HCT116 (cell line): Measurements from ENCODE around the gene CCRL2. TPM values are rescaled to one million over a fixed set of nuclear protein-coding genes. Genes with fewer than 3 reads are reported as not detected.

Source experiments
- ATAC-seq: fragments of 200-7000 bp; cut with Tn5 transposase; 2 replicates; pipeline ENCODE4 v1.9.1; 2020; ENCODE audit warnings: mild to moderate bottlenecking, moderate library complexity
- BruUV-seq: library from RNA; stranded (reverse); fragments of 400-500 nt; replicated peaks from 2 replicates; lab custom pipeline; 2021; lab: Mats Ljungman, UMichigan
- CTCF ChIA-PET: fragments of 300-600 bp; sonication (Branson Sonifier 250); formaldehyde crosslinking; loops from one replicate; lab custom pipeline; 2021; ENCODE audit warnings: antibody characterized with exemption; lab: Charles Lee
- POLR2A ChIA-PET: fragments of 300-600, 350-600 bp; sonication (Branson Sonifier 250); formaldehyde crosslinking; loops from one replicate; lab custom pipeline; 2021; ENCODE audit warnings: antibody characterized with exemption; lab: Charles Lee
- RAD21 ChIA-PET, 2 experiments: fragments of 300-600 bp; sonication (Branson Sonifier 250); formaldehyde crosslinking; loops; one replicate each; lab custom pipeline; 2023; ENCODE audit warnings: low total read pairs in 2 of 2; ENCODE audit not compliant: uncharacterized antibody in 2 of 2, unreplicated experiment in 2 of 2, low non-redundant PET in 1 of 2; lab: Charles Lee
- DNase-seq: peaks from one replicate; pipeline ENCODE4 v3.0.0-alpha.2; 2010; ENCODE audit warnings: low read depth, low spot score
- H2AFZ ChIP-seq: fragments of 200-600 bp; shearing (Covaris generic), sonication (generic); 2 replicates; pipeline ENCODE4 v1.6.1; 2017; ENCODE audit warnings: low read depth, mixed run types, mixed read lengths, antibody characterized with exemption, low read length; ENCODE audit not compliant: poor library complexity, severe bottlenecking
- H3K27ac ChIP-seq: 2 replicates; pipeline ENCODE4 v1.5.1; 2012; ENCODE audit warnings: low read depth, low read length
- H3K27me3 ChIP-seq: fragments of 200-600 bp; sonication (generic); 2 replicates; pipeline ENCODE4 v1.6.1; 2016; ENCODE audit warnings: mixed run types, low read length, mixed read lengths; ENCODE audit not compliant: insufficient read depth
- H3K36me3 ChIP-seq, 2 experiments: fragments of 200-500 bp in 1 of 2; fragments of 200-600 bp in 1 of 2; sonication (Bioruptor generic) in 1 of 2; sonication (generic) in 1 of 2; 2 replicates each; pipeline versions ENCODE4 v1.5.1 to v1.6.1; 2014 to 2016; ENCODE audit warnings: low read length in 2 of 2, inconsistent platforms in 1 of 2, mixed read lengths in 1 of 2, mixed run types in 1 of 2; ENCODE audit not compliant: insufficient read depth in 2 of 2, control insufficient read depth in 1 of 2
- H3K4me1 ChIP-seq, 2 experiments: fragments of 200-600 bp in 1 of 2; sonication (generic) in 1 of 2; 2 replicates each; pipeline versions ENCODE4 v1.5.1 to v1.6.1; 2012 to 2017; ENCODE audit warnings: low read length in 2 of 2, inconsistent platforms in 1 of 2, mild to moderate bottlenecking in 1 of 2, mixed read lengths in 1 of 2, mixed run types in 1 of 2, moderate library complexity in 1 of 2; ENCODE audit not compliant: insufficient read depth in 2 of 2, control insufficient read depth in 1 of 2
- H3K4me2 ChIP-seq: fragments of 200-600 bp; sonication (generic); 2 replicates; pipeline ENCODE4 v1.6.1; 2017; ENCODE audit warnings: mixed run types, low read length, mixed read lengths
- H3K4me3 ChIP-seq, 2 experiments: fragments of 200-600 bp in 1 of 2; sonication (generic) in 1 of 2; replicated peaks in 1 of 2; 2 replicates each; pipeline ENCODE4 v1.5.1; 2011 to 2016; ENCODE audit warnings: low read length in 2 of 2, control low read depth in 1 of 2, low read depth in 1 of 2, mild to moderate bottlenecking in 1 of 2, mixed read lengths in 1 of 2, mixed run types in 1 of 2
- H3K79me2 ChIP-seq: fragments of 200-600 bp; sonication (generic); 2 replicates; pipeline ENCODE4 v1.6.1; 2017; ENCODE audit warnings: mild to moderate bottlenecking, mixed run types, low read length, moderate library complexity, mixed read lengths; ENCODE audit not compliant: insufficient read depth
- H3K9ac ChIP-seq: fragments of 200-600 bp; sonication (generic); 2 replicates; pipeline ENCODE4 v1.6.1; 2016; ENCODE audit warnings: low read length, mixed read lengths
- H3K9me2 ChIP-seq: fragments of 200-600 bp; sonication (generic), shearing (Covaris generic); 2 replicates; pipeline ENCODE4 v1.6.1; 2017; ENCODE audit warnings: mixed run types, mild to moderate bottlenecking, moderate library complexity; ENCODE audit not compliant: insufficient read depth
- H3K9me3 ChIP-seq, 2 experiments: fragments of 200-500 bp in 1 of 2; fragments of 200-600 bp in 1 of 2; sonication (Bioruptor generic) in 1 of 2; sonication (generic) in 1 of 2; 2 replicates each; pipeline ENCODE4 v1.6.1; 2014 to 2017; ENCODE audit warnings: low read length in 2 of 2, mixed read lengths in 2 of 2, inconsistent platforms in 1 of 2, low read depth in 1 of 2, mild to moderate bottlenecking in 1 of 2, mixed run types in 1 of 2, moderate library complexity in 1 of 2; ENCODE audit not compliant: control insufficient read depth in 1 of 2, insufficient read depth in 1 of 2
- H4K20me1 ChIP-seq: fragments of 200-600 bp; sonication (generic), shearing (Covaris generic); 2 replicates; pipeline ENCODE4 v1.6.1; 2017; ENCODE audit warnings: mixed run types, mild to moderate bottlenecking, moderate library complexity; ENCODE audit not compliant: insufficient read depth
- CBX3 ChIP-seq: IDR thresholded peaks from 2 replicates; pipeline ENCODE4 v1.6.1; 2012; ENCODE audit warnings: low read depth
- ELF1 ChIP-seq: IDR thresholded peaks from 2 replicates; pipeline ENCODE4 v1.6.1; 2012; ENCODE audit warnings: low read depth, borderline replicate concordance
- EZH2 ChIP-seq: fragments of 200-600 bp; sonication (generic); IDR thresholded peaks from 2 replicates; pipeline ENCODE4 v1.6.1; 2017; ENCODE audit warnings: antibody characterized with exemption, mixed run types
- EZH2phosphoT487 ChIP-seq: fragments of 200-600 bp; IDR thresholded peaks from 2 replicates; pipeline ENCODE4 v1.6.1; 2018; ENCODE audit warnings: antibody characterized with exemption, borderline replicate concordance
- JUND ChIP-seq: IDR thresholded peaks from 2 replicates; pipeline ENCODE4 v1.6.1; 2012
- MAX ChIP-seq: IDR thresholded peaks from 2 replicates; pipeline ENCODE4 v1.6.1; 2012
- POLR2A ChIP-seq: IDR thresholded peaks from 2 replicates; pipeline ENCODE4 v1.7.0; 2011; ENCODE audit warnings: borderline replicate concordance; ENCODE audit not compliant: insufficient read depth, insufficient read length; ENCODE audit errors: extremely low read depth
- POLR2AphosphoS5 ChIP-seq: IDR thresholded peaks from 2 replicates; pipeline ENCODE4 v1.6.1; 2011; ENCODE audit warnings: mild to moderate bottlenecking, low read depth, low read length, moderate library complexity
- REST ChIP-seq: IDR thresholded peaks from 2 replicates; pipeline ENCODE4 v1.6.1; 2012; ENCODE audit warnings: low read depth
- SIN3A ChIP-seq: IDR thresholded peaks from 2 replicates; pipeline ENCODE4 v1.6.1; 2012; ENCODE audit warnings: low read depth
- SP1 ChIP-seq: IDR thresholded peaks from 2 replicates; pipeline ENCODE4 v1.6.1; 2012; ENCODE audit warnings: low read depth
- SRF ChIP-seq: IDR thresholded peaks from 2 replicates; pipeline ENCODE4 v1.6.1; 2012; ENCODE audit warnings: low read depth
- ZBTB33 ChIP-seq: IDR thresholded peaks from 2 replicates; pipeline ENCODE4 v1.6.1; 2011; ENCODE audit warnings: mild to moderate bottlenecking, low read length, moderate library complexity; ENCODE audit not compliant: insufficient replicate concordance; ENCODE audit errors: extremely low read depth
- ZFX ChIP-seq: fragments of 450-650 bp; IDR thresholded peaks from 2 replicates; pipeline ENCODE4 v1.6.1; 2017
- ZNF274 ChIP-seq: fragments of 200-500 bp; sonication (Bioruptor generic); IDR thresholded peaks from 2 replicates; pipeline ENCODE4 v1.6.1; 2014; ENCODE audit warnings: mild to moderate bottlenecking, low read depth, low read length, inconsistent platforms
- intact Hi-C: fragments of 100-400 bp; cut with micrococcal nuclease; formaldehyde crosslinking; loops from 2 replicates; pipeline ENCODE4 v1.10.0; 2022
- total RNA-seq: library from RNA; stranded (reverse); gene quantifications from one replicate; pipeline ENCODE4 v1.2.1, GENCODE V29; 2021; ENCODE audit not compliant: unreplicated experiment

The CCRL2 gene
- total RNA-seq, 1 experiment from 2014 or later = not detected

- intact Hi-C loops = no loop called here
- Histone ChIP-seq H4K20me1 (no peaks in the 10 kb centered on the region), H3K4me1 (no peaks in the 10 kb centered on the region), H3K27me3 (peaks cover 13% of the 10 kb centered on the region; the same call in 1 of the 2 replicates), H3K9me3 (no peaks in the 10 kb centered on the region), H3K79me2 (no peaks in the 10 kb centered on the region), H3K9me2 (no peaks in the 10 kb centered on the region), H3K9ac (no peak overlapping the region), H3K4me2 (no peak overlapping the region), H3K27ac (no peak overlapping the region), H3K4me3 (no peak overlapping the region), H2AFZ (no peak overlapping the region), H3K36me3 (no peaks in the 10 kb centered on the region)
- ChIA-PET CTCF (no interaction called here), RAD21 (no interaction called here), POLR2A (no interaction called here)
- no peak for ATAC-seq
- DNase-seq = no peak
- no TSS peak for BruUV-seq
- TF ChIP-seq ZFX (no peak), MAX (no peak), EZH2phosphoT487 (no peak), POLR2A (no peak), SP1 (no peak), ZNF274 (no peak)
Observed at GRCh38 chr3:46447228-46447985, 40.3 kb downstream of the CCRL2 start.

- intact Hi-C loops = no loop called here
- no peak for ATAC-seq
- no peaks in the 10 kb centered on the region for H3K9me3 ChIP-seq
- H3K79me2 ChIP-seq = no peaks in the 10 kb centered on the region
- no peak overlapping the region for H3K4me2 ChIP-seq
- H3K27me3 ChIP-seq = peaks cover 13% of the 10 kb centered on the region; the same call in 1 of the 2 replicates
- no peak overlapping the region for H3K4me3 ChIP-seq
- RAD21 ChIA-PET = no interaction called here
- BruUV-seq = no TSS peak
- H4K20me1 ChIP-seq = no peaks in the 10 kb centered on the region
- no peak for DNase-seq
- TF ChIP-seq SIN3A (no peak), EZH2 (no peak), ZBTB33 (no peak), JUND (no peak), MAX (no peak), POLR2A (no peak), SRF (no peak), ELF1 (no peak), POLR2AphosphoS5 (no peak), REST (no peak), EZH2phosphoT487 (no peak), ZNF274 (no peak), CBX3 (no peak)
- TF ChIP-seq, all 23 proteins: peak for 0
- Histone ChIP-seq H3K4me1 (no peaks in the 10 kb centered on the region), H3K9ac (no peak overlapping the region), H3K36me3 (no peaks in the 10 kb centered on the region), H2AFZ (no peak overlapping the region), H3K9me2 (no peaks in the 10 kb centered on the region), H3K27ac (no peak overlapping the region)
- ChIA-PET POLR2A (no interaction called here), CTCF (interaction anchor here (1.3 kb wide), 1 partner anchor 110 kb away, joined by 5 read pairs; no protein-coding TSS in a partner anchor)
Observed at GRCh38 chr3:46448721-46449120, 41.7 kb downstream of the CCRL2 start.
